Memory B cell (primary cell): ENCODE data around the gene LAMA2.

Experiments used
- ATAC-seq: fragments of 150-1000 bp; cut with Tn5 transposase; 2 replicates; pipeline ENCODE4 v1.10.0; 2021; ENCODE audit warnings: low read depth, mild to moderate bottlenecking, moderate library complexity
- DNase-seq, 2 donors: peaks; one replicate each; pipeline ENCODE4 v3.0.0; 2022; ENCODE audit warnings: low spot score in 2 of 2
- H3K27ac Mint-ChIP-seq: one replicate; pipeline ENCODE4 v1.8.0; 2022; ENCODE audit warnings: mild to moderate bottlenecking, moderate library complexity, mixed read lengths
- H3K27me3 Mint-ChIP-seq: one replicate; pipeline ENCODE4 v1.8.0; 2022; ENCODE audit warnings: mixed read lengths
- H3K36me3 Mint-ChIP-seq: one replicate; pipeline ENCODE4 v1.8.0; 2022; ENCODE audit warnings: mild to moderate bottlenecking, mixed read lengths
- H3K4me1 Mint-ChIP-seq: one replicate; pipeline ENCODE4 v1.8.0; 2022; ENCODE audit warnings: mixed read lengths
- H3K4me3 Mint-ChIP-seq: one replicate; pipeline ENCODE4 v1.8.0; 2022; ENCODE audit warnings: mild to moderate bottlenecking, moderate library complexity, mixed read lengths
- H3K9me3 Mint-ChIP-seq: one replicate; pipeline ENCODE4 v1.8.0; 2022; ENCODE audit warnings: mixed read lengths

LAMA2 gene

GRCh38 chr6:129539032-129539431, 656.1 kb downstream of the LAMA2 start:
- Mint-ChIP-seq H3K36me3 (peaks cover 2% of the 10 kb centered on the region), H3K9me3 (peaks cover under 1% of the 10 kb centered on the region), H3K27me3 (peaks cover under 1% of the 10 kb centered on the region), H3K27ac (no peak overlapping the region), H3K4me1 (no peaks in the 10 kb centered on the region), H3K4me3 (no peak overlapping the region)
- DNase-seq, result no peak
- no peak for ATAC-seq

GRCh38 chr6:129542705-129543104, 659.8 kb downstream of the LAMA2 start:
- H3K4me3 Mint-ChIP-seq, result no peak overlapping the region
- peaks cover 2% of the 10 kb centered on the region for H3K9me3 Mint-ChIP-seq
- peaks cover 3% of the 10 kb centered on the region for H3K36me3 Mint-ChIP-seq
- H3K27me3 Mint-ChIP-seq, result no peaks in the 10 kb centered on the region
- DNase-seq (no peak), ATAC-seq (no peak)
- H3K27ac Mint-ChIP-seq, result no peak overlapping the region
- H3K4me1 Mint-ChIP-seq, result peaks cover 4% of the 10 kb centered on the region

- H3K9me3 Mint-ChIP-seq, result peaks cover 2% of the 10 kb centered on the region
- H3K4me1 Mint-ChIP-seq, result peaks cover 4% of the 10 kb centered on the region
- DNase-seq (no peak), ATAC-seq (no peak)
- H3K27me3 Mint-ChIP-seq, result no peaks in the 10 kb centered on the region
- H3K36me3 Mint-ChIP-seq, result peaks cover 3% of the 10 kb centered on the region
- H3K27ac Mint-ChIP-seq, result no peak overlapping the region
- no peak overlapping the region for H3K4me3 Mint-ChIP-seq
These were observed 661.0 kb downstream of the LAMA2 start for GRCh38 chr6:129543981-129544380.

GRCh38 chr6:129544892-129545612, 662.1 kb downstream of the LAMA2 start:
- ATAC-seq, result no peak
- Mint-ChIP-seq H3K36me3 (peaks cover 3% of the 10 kb centered on the region), H3K27me3 (no peaks in the 10 kb centered on the region), H3K27ac (no peak overlapping the region), H3K4me3 (no peak overlapping the region), H3K4me1 (peaks cover 4% of the 10 kb centered on the region), H3K9me3 (peaks cover 2% of the 10 kb centered on the region)
- DNase-seq, result no peak

- Mint-ChIP-seq H3K36me3 (peaks cover 3% of the 10 kb centered on the region), H3K27me3 (no peaks in the 10 kb centered on the region), H3K4me3 (no peak overlapping the region), H3K27ac (no peak overlapping the region), H3K9me3 (peaks cover 2% of the 10 kb centered on the region), H3K4me1 (peaks cover 4% of the 10 kb centered on the region)
- ATAC-seq (no peak), DNase-seq (no peak)
These were observed 663.8 kb downstream of the LAMA2 start for GRCh38 chr6:129546702-129547101.

GRCh38 chr6:129551486-129551885, 668.5 kb downstream of the LAMA2 start:
- H3K9me3 Mint-ChIP-seq, result no peaks in the 10 kb centered on the region
- ATAC-seq (no peak), DNase-seq (no peak)
- peaks cover 2% of the 10 kb centered on the region for H3K36me3 Mint-ChIP-seq
- peaks cover 6% of the 10 kb centered on the region for H3K27me3 Mint-ChIP-seq
- H3K27ac Mint-ChIP-seq, result no peak overlapping the region
- H3K4me3 Mint-ChIP-seq, result no peak overlapping the region
- H3K4me1 Mint-ChIP-seq, result peaks cover 4% of the 10 kb centered on the region

- Mint-ChIP-seq H3K9me3 (no peaks in the 10 kb centered on the region), H3K4me1 (peaks cover 1% of the 10 kb centered on the region), H3K36me3 (peaks cover 2% of the 10 kb centered on the region), H3K4me3 (no peak overlapping the region), H3K27ac (no peak overlapping the region), H3K27me3 (peaks cover 6% of the 10 kb centered on the region)
- ATAC-seq, result no peak
- no peak for DNase-seq
These were observed 669.5 kb downstream of the LAMA2 start for GRCh38 chr6:129552413-129552812.

- Mint-ChIP-seq H3K9me3 (no peaks in the 10 kb centered on the region), H3K4me3 (no peak overlapping the region), H3K27me3 (peaks cover 6% of the 10 kb centered on the region), H3K4me1 (no peaks in the 10 kb centered on the region), H3K27ac (no peak overlapping the region), H3K36me3 (peaks cover 2% of the 10 kb centered on the region)
- DNase-seq (no peak), ATAC-seq (no peak)
These were observed 672.4 kb downstream of the LAMA2 start for GRCh38 chr6:129555206-129555832.

GRCh38 chr6:129558248-129558647, 675.3 kb downstream of the LAMA2 start:
- no peaks in the 10 kb centered on the region for H3K4me1 Mint-ChIP-seq
- no peak overlapping the region for H3K27ac Mint-ChIP-seq
- H3K9me3 Mint-ChIP-seq, result no peaks in the 10 kb centered on the region

GRCh38 chr6:129565366-129565765, 682.4 kb downstream of the LAMA2 start:
- ATAC-seq (no peak), DNase-seq (no peak)
- H3K4me1 Mint-ChIP-seq, result no peaks in the 10 kb centered on the region
- peaks cover 3% of the 10 kb centered on the region for H3K9me3 Mint-ChIP-seq
- H3K27me3 Mint-ChIP-seq, result peaks cover 2% of the 10 kb centered on the region
- no peak overlapping the region for H3K4me3 Mint-ChIP-seq
- H3K36me3 Mint-ChIP-seq, result peaks cover 4% of the 10 kb centered on the region
- H3K27ac Mint-ChIP-seq, result no peak overlapping the region

More at GRCh38 chr6:129558248-129558647, 675.3 kb downstream of the LAMA2 start:
- H3K36me3 Mint-ChIP-seq, result no peaks in the 10 kb centered on the region
- no peak overlapping the region for H3K4me3 Mint-ChIP-seq
- H3K27me3 Mint-ChIP-seq, result peaks cover 3% of the 10 kb centered on the region
- ATAC-seq (no peak), DNase-seq (no peak)

- Mint-ChIP-seq H3K27ac (no peak overlapping the region), H3K4me1 (no peaks in the 10 kb centered on the region), H3K27me3 (peaks cover 2% of the 10 kb centered on the region), H3K36me3 (peaks cover 6% of the 10 kb centered on the region), H3K9me3 (peaks cover 4% of the 10 kb centered on the region), H3K4me3 (no peak overlapping the region)
- DNase-seq, result no peak
- no peak for ATAC-seq
These were observed 682.9 kb downstream of the LAMA2 start for GRCh38 chr6:129565811-129566210.
